Activated naive CD4-positive, alpha-beta T cell treated with anti-CD3 and anti-CD28 coated beads, Interleukin-2, amount 50 U/mL, for 72 hours (primary cell): ENCODE measurements around the gene PLA2G4F. TPM values are rescaled to one million over a fixed set of nuclear protein-coding genes. Genes with fewer than 3 reads are reported as not detected.

Experiments
- ATAC-seq, 2 donors: fragments of 150-1000 bp; cut with Tn5 transposase; 2 replicates each; pipeline ENCODE4 v1.10.0; 2021; ENCODE audit warnings: mild to moderate bottlenecking in 2 of 2, moderate library complexity in 2 of 2
- DNase-seq, 2 donors: peaks; one replicate each; pipeline ENCODE4 v3.0.0; 2021 to 2022; ENCODE audit warnings: low spot score in 2 of 2
- H3K27ac Mint-ChIP-seq, 2 donors: one replicate each; pipeline ENCODE4 v1.8.0; 2022; ENCODE audit warnings: mild to moderate bottlenecking in 2 of 2, mixed read lengths in 2 of 2
- H3K36me3 Mint-ChIP-seq, 2 donors: one replicate each; pipeline ENCODE4 v1.8.0; 2022; ENCODE audit warnings: mixed read lengths in 2 of 2
- H3K9me3 Mint-ChIP-seq, 2 donors: one replicate each; pipeline ENCODE4 v1.8.0; 2022; ENCODE audit warnings: mixed read lengths in 2 of 2
- total RNA-seq, 2 donors: library from RNA; stranded (reverse); gene quantifications; one replicate each; pipeline ENCODE4 v1.2.3, GENCODE V29; 2022

Gene PLA2G4F
- total RNA-seq, 2 donors from 2014 or later = not detected

GRCh38 chr15:42175671-42176070 lies 19.2 kb upstream of the PLA2G4F start:
- DNase-seq (no peak), ATAC-seq (no peak)
- H3K36me3 Mint-ChIP-seq = peaks cover 10 to 13% of the 10 kb centered on the region in 2 donors
- no peaks in the 10 kb centered on the region for H3K9me3 Mint-ChIP-seq
- H3K27ac Mint-ChIP-seq = peak overlapping the region; percentile 11 to 73

GRCh38 chr15:42172475-42172874 lies 16.0 kb upstream of the PLA2G4F start:
- no peaks in the 10 kb centered on the region for H3K9me3 Mint-ChIP-seq
- peak overlapping the region; percentile 25 to 83 for H3K27ac Mint-ChIP-seq
- DNase-seq (no peak), ATAC-seq (no peak)
- peaks cover 8 to 17% of the 10 kb centered on the region in 2 donors for H3K36me3 Mint-ChIP-seq

- Mint-ChIP-seq H3K27ac (peak overlapping the region; percentile 83 to 93), H3K9me3 (no peaks in the 10 kb centered on the region), H3K36me3 (peaks cover 8 to 17% of the 10 kb centered on the region in 2 donors)
- ATAC-seq = no peak
- no peak for DNase-seq
Measured at GRCh38 chr15:42171795-42172194, 15.4 kb upstream of the PLA2G4F start.

- DNase-seq (no peak), ATAC-seq (peak; percentile 36 to 46)
- Mint-ChIP-seq H3K27ac (peak overlapping the region; percentile 83 to 93), H3K36me3 (peaks cover 8 to 17% of the 10 kb centered on the region in 2 donors), H3K9me3 (no peaks in the 10 kb centered on the region)
Measured at GRCh38 chr15:42171122-42171521, 14.7 kb upstream of the PLA2G4F start.

GRCh38 chr15:42166225-42166940 lies 9.9 kb upstream of the PLA2G4F start:
- Mint-ChIP-seq H3K27ac (peak overlapping the region in 1 of 2 donors; percentile 77), H3K9me3 (no peaks in the 10 kb centered on the region), H3K36me3 (peaks cover 3 to 11% of the 10 kb centered on the region in 2 donors)
- no peak for DNase-seq
- ATAC-seq = no peak

GRCh38 chr15:42165106-42165505 lies 8.7 kb upstream of the PLA2G4F start:
- H3K36me3 Mint-ChIP-seq = peaks cover 0 to 5% of the 10 kb centered on the region in 2 donors
- H3K9me3 Mint-ChIP-seq = no peaks in the 10 kb centered on the region
- H3K27ac Mint-ChIP-seq = peak overlapping the region in 1 of 2 donors; percentile 83
- ATAC-seq = no peak
- no peak for DNase-seq

GRCh38 chr15:42163947-42164550 lies 7.6 kb upstream of the PLA2G4F start:
- no peak for ATAC-seq
- H3K9me3 Mint-ChIP-seq = no peaks in the 10 kb centered on the region
- no peak for DNase-seq
- H3K27ac Mint-ChIP-seq = no peak overlapping the region
- no peaks in the 10 kb centered on the region for H3K36me3 Mint-ChIP-seq

- Mint-ChIP-seq H3K27ac (peak overlapping the region in 1 of 2 donors; percentile 58), H3K9me3 (no peaks in the 10 kb centered on the region), H3K36me3 (no peaks in the 10 kb centered on the region)
- ATAC-seq (no peak), DNase-seq (no peak)
Measured at GRCh38 chr15:42163291-42163690, 6.9 kb upstream of the PLA2G4F start.

GRCh38 chr15:42160136-42160535 lies 3.7 kb upstream of the PLA2G4F start:
- peak in 1 of 2 donors; percentile 31 for DNase-seq
- ATAC-seq = no peak
- H3K27ac Mint-ChIP-seq = no peak overlapping the region
- no peaks in the 10 kb centered on the region for H3K9me3 Mint-ChIP-seq
- no peaks in the 10 kb centered on the region for H3K36me3 Mint-ChIP-seq

- Mint-ChIP-seq H3K9me3 (no peaks in the 10 kb centered on the region), H3K27ac (peak overlapping the region in 1 of 2 donors; percentile 58), H3K36me3 (no peaks in the 10 kb centered on the region)
- DNase-seq = peak in 1 of 2 donors; percentile 31
- ATAC-seq = no peak
Measured at GRCh38 chr15:42159381-42160015, 3.1 kb upstream of the PLA2G4F start.

GRCh38 chr15:42158941-42159340 lies 2.5 kb upstream of the PLA2G4F start:
- H3K27ac Mint-ChIP-seq = peak overlapping the region in 1 of 2 donors; percentile 58
- no peaks in the 10 kb centered on the region for H3K9me3 Mint-ChIP-seq
- DNase-seq = peak in 1 of 2 donors; percentile 47
- no peaks in the 10 kb centered on the region for H3K36me3 Mint-ChIP-seq
- ATAC-seq = no peak

GRCh38 chr15:42157981-42158765 lies 1.7 kb upstream of the PLA2G4F start:
- peak in 1 of 2 donors; percentile 20 for DNase-seq
- H3K9me3 Mint-ChIP-seq = no peaks in the 10 kb centered on the region
- no peak for ATAC-seq
- H3K36me3 Mint-ChIP-seq = no peaks in the 10 kb centered on the region
- H3K27ac Mint-ChIP-seq = peak overlapping the region in 1 of 2 donors; percentile 9

GRCh38 chr15:42157381-42157780 lies 945 bp upstream of the PLA2G4F start:
- no peak for ATAC-seq
- DNase-seq = peak in 1 of 2 donors; percentile 35
- Mint-ChIP-seq H3K36me3 (no peaks in the 10 kb centered on the region), H3K27ac (peak overlapping the region in 1 of 2 donors; percentile 47), H3K9me3 (no peaks in the 10 kb centered on the region)

GRCh38 chr15:42155546-42156242 lies 742 bp downstream of the PLA2G4F start:
- no peaks in the 10 kb centered on the region for H3K36me3 Mint-ChIP-seq
- H3K9me3 Mint-ChIP-seq = no peaks in the 10 kb centered on the region
- H3K27ac Mint-ChIP-seq = peak overlapping the region in 1 of 2 donors; percentile 41
- peak in 1 of 2 donors; percentile 37 for DNase-seq
- no peak for ATAC-seq

- Mint-ChIP-seq H3K9me3 (no peaks in the 10 kb centered on the region), H3K27ac (no peak overlapping the region)
- no peak for ATAC-seq
Measured at GRCh38 chr15:42154956-42155355, 1.5 kb downstream of the PLA2G4F start.

More at GRCh38 chr15:42154956-42155355, 1.5 kb downstream of the PLA2G4F start:
- DNase-seq = peak in 1 of 2 donors; percentile 28
- H3K36me3 Mint-ChIP-seq = no peaks in the 10 kb centered on the region
